Activated CD4-positive, alpha-beta T cell treated with anti-CD3 and anti-CD28 coated beads, Interleukin-2, amount 10 ng/mL, durations not matched to agents 24 days and 14 days (primary cell): Measurements from ENCODE around the gene PILRB. TPM values are rescaled to one million over a fixed set of nuclear protein-coding genes. Genes with fewer than 3 reads are reported as not detected.
A peak's percentile ranks its signal among the peaks of the same experiment; 100 is the strongest.
"Not testable (repeated sequence)": the region's sequence is repeated elsewhere in the genome, so short reads cannot be mapped to it uniquely, and the experiment has no call there.

Source experiments
- DNase-seq: peaks from one replicate; pipeline ENCODE4 v3.0.0; 2022
- H3K27ac Mint-ChIP-seq: one replicate; pipeline ENCODE4 v1.8.0; 2022; ENCODE audit warnings: mild to moderate bottlenecking, mixed read lengths
- H3K27me3 Mint-ChIP-seq: one replicate; pipeline ENCODE4 v1.8.0; 2022; ENCODE audit warnings: mixed read lengths
- H3K36me3 Mint-ChIP-seq: one replicate; pipeline ENCODE4 v1.8.0; 2022; ENCODE audit warnings: low read depth, mild to moderate bottlenecking, mixed read lengths
- H3K4me1 Mint-ChIP-seq: one replicate; pipeline ENCODE4 v1.8.0; 2021; ENCODE audit warnings: mixed read lengths
- H3K4me3 Mint-ChIP-seq: one replicate; pipeline ENCODE4 v1.8.0; 2022; ENCODE audit warnings: mild to moderate bottlenecking, moderate library complexity, mixed read lengths
- H3K9me3 Mint-ChIP-seq: one replicate; pipeline ENCODE4 v1.8.0; 2021; ENCODE audit warnings: mixed read lengths
- intact Hi-C: fragments of 100-400 bp; cut with micrococcal nuclease; formaldehyde crosslinking; loops from one replicate; pipeline ENCODE4 v1.15.1; 2023
- total RNA-seq: library from RNA; stranded (reverse); gene quantifications from 2 replicates; pipeline ENCODE4 v1.2.3, GENCODE V29; 2022

PILRB gene
- total RNA-seq, 1 donor from 2014 or later, result 74.6 TPM

DNA sequence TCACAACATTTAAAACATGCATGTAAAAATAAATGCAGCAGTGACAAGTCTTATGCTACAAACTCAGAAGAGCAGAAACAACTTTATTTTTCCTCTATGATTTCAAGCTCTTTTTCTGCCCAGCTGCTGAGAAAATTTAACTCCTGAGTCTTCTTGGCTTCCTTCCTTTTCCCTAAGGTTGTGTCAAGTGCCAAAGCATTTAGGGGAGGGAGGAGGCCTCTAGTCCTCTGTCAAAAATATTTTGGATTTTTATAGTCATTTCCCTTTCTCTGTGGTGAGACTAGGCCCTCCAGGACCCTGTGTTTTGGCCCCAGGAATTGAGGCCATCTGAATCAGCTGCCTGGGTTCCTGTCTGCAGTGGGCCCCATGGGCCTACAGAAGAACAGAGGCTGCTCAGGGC, 11.0 kb upstream of the PILRB start:
- H3K36me3 Mint-ChIP-seq, result peaks cover 68% of the 10 kb centered on the region
- H3K4me3 Mint-ChIP-seq, result no peak overlapping the region
- DNase-seq, result no peak
- H3K27me3 Mint-ChIP-seq, result peaks cover 2% of the 10 kb centered on the region
- H3K27ac Mint-ChIP-seq, result no peak overlapping the region
- intact Hi-C loops, result loop anchor here (10.0 kb wide), 1 partner anchor 48 kb away; no protein-coding TSS in a partner anchor
- H3K4me1 Mint-ChIP-seq, result peaks cover 35% of the 10 kb centered on the region
- H3K9me3 Mint-ChIP-seq, result no peaks in the 10 kb centered on the region

DNA sequence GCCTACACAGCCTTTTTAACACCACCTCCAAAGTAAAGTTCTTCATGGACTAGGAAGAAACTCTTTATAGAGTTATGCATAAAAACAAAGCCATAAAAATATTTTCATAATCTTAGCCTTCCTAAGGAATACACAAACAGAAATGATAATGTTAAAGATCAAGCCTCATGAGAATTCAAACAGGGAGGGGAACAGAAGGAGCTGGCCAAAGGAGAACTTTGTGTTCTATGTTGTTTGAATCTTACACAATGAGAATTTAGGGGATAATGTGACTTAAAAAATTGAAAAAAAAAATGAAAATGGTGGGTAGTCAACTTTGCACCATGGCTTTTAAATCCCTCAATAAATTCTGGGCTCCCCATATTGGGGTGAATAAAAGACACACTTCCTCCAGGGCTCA, 9.1 kb upstream of the PILRB start:
- DNase-seq, result no peak
- Mint-ChIP-seq H3K4me3 (no peak overlapping the region), H3K36me3 (peaks cover 59% of the 10 kb centered on the region), H3K9me3 (no peaks in the 10 kb centered on the region), H3K27ac (no peak overlapping the region), H3K4me1 (peaks cover 35% of the 10 kb centered on the region), H3K27me3 (peaks cover 2% of the 10 kb centered on the region)
- intact Hi-C loops, result loop anchor here (10.0 kb wide), 1 partner anchor 46 kb away; no protein-coding TSS in a partner anchor

DNA sequence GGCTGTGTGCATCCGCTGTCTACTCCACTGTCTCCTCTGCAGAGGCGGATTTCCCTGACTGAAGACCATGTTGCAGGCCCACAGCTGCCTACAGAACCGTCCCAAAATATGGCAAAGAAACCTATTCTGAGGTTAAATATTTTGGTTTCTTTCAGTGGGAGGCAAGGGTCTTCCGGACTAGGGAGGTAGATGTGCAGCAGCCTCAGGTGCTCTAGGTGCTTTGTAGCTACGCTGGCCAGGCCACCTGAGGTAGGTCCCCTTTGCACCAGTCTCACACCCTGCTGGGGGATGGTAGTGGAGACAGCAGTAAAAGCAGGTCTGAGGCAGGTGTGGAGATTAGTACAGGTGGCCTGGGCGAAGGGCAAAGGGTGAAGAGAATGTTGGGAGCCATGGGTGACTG, 8.2 kb upstream of the PILRB start:
- no peak overlapping the region for H3K4me3 Mint-ChIP-seq
- no peak for DNase-seq
- peaks cover 2% of the 10 kb centered on the region for H3K27me3 Mint-ChIP-seq
- H3K27ac Mint-ChIP-seq, result peak overlapping the region; percentile 69
- no peaks in the 10 kb centered on the region for H3K9me3 Mint-ChIP-seq
- peaks cover 29% of the 10 kb centered on the region for H3K4me1 Mint-ChIP-seq
- peaks cover 55% of the 10 kb centered on the region for H3K36me3 Mint-ChIP-seq
- intact Hi-C loops, result loop anchor here (10.0 kb wide), 1 partner anchor 45 kb away; no protein-coding TSS in a partner anchor

DNA sequence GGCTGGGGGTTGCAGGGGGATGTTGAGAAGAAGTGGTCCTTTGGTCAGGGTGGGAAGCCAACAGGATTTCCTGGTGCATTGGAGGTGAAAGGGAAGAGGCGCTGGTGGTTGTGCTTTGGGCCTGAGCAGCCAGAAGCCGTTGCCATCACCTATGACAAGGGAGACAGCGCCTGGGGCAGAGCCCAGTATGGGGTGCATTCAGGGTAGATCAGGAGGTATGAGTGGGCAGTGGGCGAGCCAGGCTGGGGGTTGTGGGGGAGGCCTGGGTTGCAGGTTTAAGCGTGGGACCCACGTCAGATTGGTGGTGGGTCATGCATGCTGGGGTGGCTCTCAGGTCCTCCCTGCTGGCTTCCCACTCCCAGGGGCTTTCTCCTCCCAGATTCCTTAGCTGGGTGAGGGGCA, 6.3 kb upstream of the PILRB start:
- Mint-ChIP-seq H3K4me3 (peak overlapping the region; percentile 19), H3K27me3 (no peaks in the 10 kb centered on the region), H3K27ac (peak overlapping the region; percentile 70), H3K4me1 (peaks cover 23% of the 10 kb centered on the region), H3K9me3 (no peaks in the 10 kb centered on the region), H3K36me3 (peaks cover 55% of the 10 kb centered on the region)
- intact Hi-C loops, result no loop called here
- no peak for DNase-seq

DNA sequence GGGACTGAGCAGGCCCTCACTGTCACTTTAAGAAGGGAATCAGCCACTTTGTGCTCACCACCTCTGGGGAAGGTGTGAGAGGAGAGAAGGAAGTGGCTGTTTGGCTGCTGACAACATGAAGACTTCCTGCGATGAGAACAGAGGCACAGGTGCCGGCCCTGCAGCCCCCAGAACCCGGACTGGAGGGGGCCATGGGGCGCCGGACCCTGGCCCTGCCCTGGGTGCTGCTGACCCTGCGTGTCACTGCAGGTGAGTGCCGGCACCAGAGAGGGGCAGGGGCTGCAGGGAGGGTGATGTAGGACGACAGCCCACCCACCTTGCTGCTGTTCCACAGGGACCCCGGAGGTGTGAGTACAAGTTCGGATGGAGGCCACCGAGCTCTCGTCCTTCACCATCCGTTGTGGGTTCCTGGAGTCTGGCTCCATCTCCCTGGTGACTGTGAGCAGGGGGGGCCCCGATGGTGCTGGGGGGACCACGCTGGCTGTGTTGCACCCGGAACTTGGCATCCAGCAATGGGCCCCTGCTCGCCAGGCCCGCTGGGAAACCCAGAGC, 5.6 kb upstream of the PILRB start:
- H3K27me3 Mint-ChIP-seq, H3K27ac Mint-ChIP-seq, intact Hi-C loops, H3K4me3 Mint-ChIP-seq, H3K9me3 Mint-ChIP-seq, DNase-seq: not testable (repeated sequence)
- H3K4me1 Mint-ChIP-seq, result peaks cover 23% of the 10 kb centered on the region
- peaks cover 51% of the 10 kb centered on the region for H3K36me3 Mint-ChIP-seq

DNA sequence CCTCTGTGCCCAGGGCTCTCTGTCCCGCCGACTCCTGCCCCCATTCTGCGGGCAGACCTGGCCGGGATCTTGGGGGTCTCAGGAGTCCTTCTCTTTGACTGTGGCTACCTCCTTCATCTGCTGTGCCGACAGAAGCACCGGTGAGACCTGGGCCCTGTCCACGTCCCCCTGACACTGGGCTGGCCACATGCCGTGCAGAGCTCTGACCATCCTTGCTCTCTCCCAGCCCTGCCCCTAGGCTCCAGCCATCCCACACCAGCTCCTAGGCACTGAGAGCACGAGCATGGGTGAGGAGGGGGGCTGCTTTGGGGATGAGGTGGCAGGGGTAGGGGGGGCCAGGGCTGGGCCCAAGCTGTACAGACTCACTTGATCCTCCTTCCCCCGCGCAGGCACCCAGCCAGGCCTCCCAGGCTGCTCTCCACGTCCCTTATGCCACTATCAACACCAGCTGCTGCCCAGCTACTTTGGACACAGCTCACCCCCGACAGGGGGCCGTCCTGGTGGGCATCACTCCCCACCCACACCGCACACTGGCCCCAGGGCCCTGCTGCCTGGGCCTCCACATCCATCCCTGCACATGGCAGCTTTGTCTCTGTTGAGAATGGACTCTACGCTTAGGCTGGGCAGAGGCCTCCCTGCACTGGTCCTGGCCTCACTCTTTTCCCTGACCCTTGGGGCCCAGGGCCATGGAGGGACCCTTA, 4.8 kb upstream of the PILRB start:
- H3K4me1 Mint-ChIP-seq, result peaks cover 23% of the 10 kb centered on the region
- DNase-seq, result no peak
- H3K27me3 Mint-ChIP-seq, result no peaks in the 10 kb centered on the region
- no peaks in the 10 kb centered on the region for H3K9me3 Mint-ChIP-seq
- H3K27ac Mint-ChIP-seq, result peak overlapping the region; percentile 81
- H3K36me3 Mint-ChIP-seq, result peaks cover 48% of the 10 kb centered on the region
- intact Hi-C loops, result no loop called here
- no peak overlapping the region for H3K4me3 Mint-ChIP-seq

DNA sequence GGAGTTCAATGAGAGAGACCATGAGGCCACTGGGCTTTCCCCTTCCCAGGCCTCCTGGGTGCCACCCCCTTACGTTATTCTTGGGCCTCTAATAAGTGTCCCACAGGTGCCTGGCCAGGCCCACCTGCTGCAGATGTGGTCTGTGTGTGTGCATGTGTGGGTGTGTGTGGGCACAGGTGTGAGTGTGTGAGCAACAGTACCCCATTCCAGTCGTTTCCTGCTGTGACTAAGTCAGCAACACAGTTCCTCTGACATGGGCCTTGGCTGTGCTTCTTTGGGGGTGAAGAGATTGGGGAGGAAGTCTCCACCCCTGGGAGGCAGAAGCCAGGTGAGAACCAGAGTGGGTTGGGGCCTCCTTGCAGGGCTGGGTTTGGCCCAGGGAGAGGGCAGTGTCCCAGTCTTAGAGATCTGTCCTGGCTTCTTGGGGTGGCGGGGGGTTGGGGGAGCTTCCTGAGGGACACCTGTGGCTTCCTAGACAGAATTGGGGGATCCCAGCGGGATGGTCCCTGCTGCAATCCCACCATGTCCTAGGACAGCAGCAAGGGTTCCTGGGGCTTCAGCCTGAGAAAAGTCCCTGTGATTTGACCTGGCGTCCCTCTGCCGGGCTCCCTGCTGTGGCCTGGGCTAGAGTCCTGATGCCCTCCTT, 4.1 kb upstream of the PILRB start:
- H3K4me1 Mint-ChIP-seq, result peaks cover 23% of the 10 kb centered on the region
- no peak overlapping the region for H3K4me3 Mint-ChIP-seq
- DNase-seq, result no peak
- H3K9me3 Mint-ChIP-seq, result no peaks in the 10 kb centered on the region
- intact Hi-C loops, result no loop called here
- H3K27ac Mint-ChIP-seq, result peak overlapping the region; percentile 81
- peaks cover 49% of the 10 kb centered on the region for H3K36me3 Mint-ChIP-seq
- H3K27me3 Mint-ChIP-seq, result no peaks in the 10 kb centered on the region

DNA sequence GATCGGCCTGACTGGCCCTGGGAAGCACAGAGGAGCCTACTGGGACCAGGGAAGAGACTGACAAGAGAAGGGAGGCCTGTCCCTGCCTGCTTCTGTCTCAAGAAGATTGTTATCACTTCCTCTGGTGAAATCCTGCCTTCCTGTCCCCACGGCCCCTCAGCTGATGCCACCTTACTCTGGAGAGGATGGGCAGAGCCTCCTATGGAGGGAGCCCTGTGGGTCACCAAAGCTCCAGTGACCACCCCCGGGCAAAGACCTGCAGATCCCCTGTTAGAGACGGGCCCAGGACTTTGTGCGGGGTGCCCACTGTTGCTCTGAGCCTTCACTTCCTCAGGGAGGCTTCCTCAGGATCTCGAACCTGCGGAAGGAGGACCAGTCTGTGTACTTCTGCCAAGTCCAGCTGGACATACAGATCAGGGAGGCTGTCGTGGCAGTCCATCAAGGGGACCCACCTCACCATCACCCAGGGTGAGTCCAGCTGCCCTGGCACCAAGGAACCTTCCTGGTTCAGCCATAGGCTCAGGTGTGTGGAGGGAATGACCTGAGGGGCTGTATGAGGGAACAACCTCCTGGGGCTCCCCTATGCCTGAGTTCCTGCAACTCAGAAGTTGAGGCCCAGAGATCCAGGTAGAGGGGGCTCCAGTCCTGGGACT, 1.4 kb upstream of the PILRB start:
- Mint-ChIP-seq H3K27me3 (no peaks in the 10 kb centered on the region), H3K9me3 (no peaks in the 10 kb centered on the region), H3K36me3 (peaks cover 45% of the 10 kb centered on the region), H3K4me1 (peaks cover 12% of the 10 kb centered on the region), H3K4me3 (no peak overlapping the region), H3K27ac (no peak overlapping the region)
- DNase-seq, result no peak
- intact Hi-C loops, result no loop called here

DNA sequence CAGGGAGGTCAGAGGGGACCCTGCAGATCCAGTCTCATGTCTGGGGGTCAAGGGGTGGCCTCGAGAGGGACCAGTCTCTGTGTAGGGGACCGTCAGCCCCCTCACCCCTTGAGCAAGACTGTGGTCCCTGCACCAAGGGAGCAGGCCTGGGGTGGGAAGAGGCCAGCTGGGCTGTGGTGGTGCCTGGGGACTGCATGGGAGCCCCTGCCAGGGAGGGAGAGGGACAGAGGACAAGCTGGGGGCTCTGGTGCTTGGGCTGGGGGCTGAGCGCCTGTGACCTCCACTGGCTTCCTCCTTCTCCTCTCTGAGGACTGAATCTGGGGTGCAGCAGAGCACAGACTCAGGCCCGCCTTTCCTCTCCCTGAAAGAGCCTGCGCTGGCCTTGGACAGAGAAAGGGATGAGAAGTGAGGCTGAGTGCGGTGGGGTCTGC, 771 bp upstream of the PILRB start:
- Mint-ChIP-seq H3K4me1 (peaks cover 10% of the 10 kb centered on the region), H3K4me3 (no peak overlapping the region), H3K36me3 (peaks cover 49% of the 10 kb centered on the region), H3K27ac (no peak overlapping the region), H3K27me3 (no peaks in the 10 kb centered on the region), H3K9me3 (no peaks in the 10 kb centered on the region)
- intact Hi-C loops, result no loop called here
- DNase-seq, result no peak

DNA sequence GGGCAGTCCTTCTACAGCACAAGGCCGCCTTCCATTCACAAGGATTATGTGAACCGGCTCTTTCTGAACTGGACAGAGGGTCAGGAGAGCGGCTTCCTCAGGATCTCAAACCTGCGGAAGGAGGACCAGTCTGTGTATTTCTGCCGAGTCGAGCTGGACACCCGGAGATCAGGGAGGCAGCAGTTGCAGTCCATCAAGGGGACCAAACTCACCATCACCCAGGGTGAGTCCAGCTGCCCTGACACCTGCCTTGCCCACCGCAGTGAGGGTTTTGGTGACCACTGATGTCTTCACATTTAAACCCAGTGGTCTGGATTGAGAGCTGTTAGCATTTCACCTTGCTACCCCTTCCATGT, 918 bp downstream of the PILRB start:
- H3K36me3 Mint-ChIP-seq, result peaks cover 65% of the 10 kb centered on the region
- intact Hi-C loops, result no loop called here
- H3K9me3 Mint-ChIP-seq, result peaks cover 4% of the 10 kb centered on the region
- H3K27ac Mint-ChIP-seq, result peak overlapping the region; percentile 11
- H3K27me3 Mint-ChIP-seq, result no peaks in the 10 kb centered on the region
- no peak overlapping the region for H3K4me3 Mint-ChIP-seq
- DNase-seq, result no peak
- H3K4me1 Mint-ChIP-seq, result peaks cover 4% of the 10 kb centered on the region

DNA sequence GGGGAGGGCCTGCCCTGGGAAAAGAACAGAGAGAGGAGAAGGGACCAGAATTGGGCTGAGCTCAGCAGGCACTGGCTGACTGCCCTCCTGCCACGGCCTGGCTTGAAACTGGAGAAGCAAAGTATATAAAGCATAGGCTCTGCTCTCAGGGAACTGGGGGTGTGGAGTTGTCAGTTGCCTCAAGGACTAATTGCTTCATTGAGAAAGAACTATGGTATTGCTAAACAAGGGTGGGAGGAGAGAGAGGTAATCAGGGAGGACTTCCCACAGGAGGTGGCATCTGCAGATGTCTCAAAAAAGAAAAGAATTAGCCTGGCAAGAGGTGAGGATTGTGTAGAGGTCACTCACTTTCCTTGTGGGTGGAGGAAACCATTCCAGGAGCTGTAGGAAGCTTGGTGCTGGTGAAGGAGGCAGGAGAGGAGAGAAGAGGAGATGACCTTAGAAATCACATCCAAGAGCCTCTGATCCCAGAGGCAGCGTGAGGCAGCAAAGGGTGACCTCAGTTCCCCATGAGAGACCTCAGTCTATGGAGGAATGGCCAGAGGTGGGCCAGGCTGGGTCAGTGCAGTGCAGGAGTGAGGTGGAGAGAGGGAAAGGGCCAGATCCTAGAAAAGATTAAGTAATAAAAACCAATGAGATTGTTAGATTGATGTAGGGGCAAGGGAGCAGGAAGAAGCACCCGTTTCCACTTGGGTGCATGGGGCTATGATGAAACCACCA, 2.4 kb downstream of the PILRB start:
- no peak for DNase-seq
- Mint-ChIP-seq H3K4me3 (no peak overlapping the region), H3K9me3 (peaks cover 4% of the 10 kb centered on the region), H3K27ac (no peak overlapping the region), H3K4me1 (peaks cover 11% of the 10 kb centered on the region), H3K27me3 (no peaks in the 10 kb centered on the region), H3K36me3 (peaks cover 72% of the 10 kb centered on the region)
- intact Hi-C loops, result loop anchor here (5.0 kb wide), 1 partner anchor 37 kb away; no protein-coding TSS in a partner anchor

DNA sequence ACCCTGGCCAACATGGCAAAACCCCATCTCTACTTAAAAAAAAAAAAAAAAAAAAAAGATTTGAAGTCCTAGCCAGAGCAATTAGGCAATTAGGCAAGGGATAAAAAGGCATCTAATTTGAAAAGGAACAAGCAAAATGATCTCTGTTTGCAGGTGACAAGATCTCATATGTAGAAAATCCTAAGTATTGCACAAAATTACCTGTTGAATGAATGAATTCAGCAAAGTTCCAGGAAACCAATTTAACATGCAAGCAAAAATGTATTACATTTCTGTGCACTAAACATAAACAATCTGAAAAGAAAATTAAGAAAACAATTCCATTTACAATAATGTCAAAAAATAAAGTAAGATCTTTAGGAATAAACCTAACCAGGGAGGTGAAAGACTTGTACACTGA, 5.2 kb downstream of the PILRB start:
- H3K27me3 Mint-ChIP-seq, result no peaks in the 10 kb centered on the region
- H3K4me1 Mint-ChIP-seq, result peaks cover 25% of the 10 kb centered on the region
- no peak overlapping the region for H3K4me3 Mint-ChIP-seq
- DNase-seq, result no peak
- H3K36me3 Mint-ChIP-seq, result peaks cover 80% of the 10 kb centered on the region
- H3K27ac Mint-ChIP-seq, result no peak overlapping the region
- intact Hi-C loops, result loop anchor here (5.0 kb wide), 1 partner anchor 34 kb away; no protein-coding TSS in a partner anchor
- H3K9me3 Mint-ChIP-seq, result peaks cover 4% of the 10 kb centered on the region

DNA sequence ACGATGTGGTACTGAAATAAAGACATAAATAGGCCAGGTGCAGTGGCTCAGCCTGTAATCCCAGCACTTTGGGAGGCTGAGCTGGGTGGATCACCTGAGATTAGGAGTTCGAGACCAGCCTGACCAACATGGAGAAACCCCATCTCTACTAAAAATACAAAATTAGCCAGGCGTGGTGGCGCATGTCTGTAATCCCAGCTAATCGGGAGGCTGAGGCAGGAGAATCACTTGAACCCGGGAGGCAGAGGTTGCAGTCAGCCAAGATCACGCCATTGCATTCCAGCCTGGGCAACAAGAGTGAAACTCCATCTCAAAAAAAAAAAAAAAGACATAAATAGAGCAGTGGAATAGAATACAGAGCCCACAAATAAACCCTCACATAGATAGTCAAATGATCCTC, 5.9 kb downstream of the PILRB start:
- not testable (repeated sequence) for H3K4me3 Mint-ChIP-seq, H3K9me3 Mint-ChIP-seq, H3K27ac Mint-ChIP-seq, DNase-seq, H3K27me3 Mint-ChIP-seq
- H3K36me3 Mint-ChIP-seq, result peaks cover 76% of the 10 kb centered on the region
- intact Hi-C loops, result loop anchor here (5.0 kb wide), 1 partner anchor 34 kb away; no protein-coding TSS in a partner anchor
- peaks cover 25% of the 10 kb centered on the region for H3K4me1 Mint-ChIP-seq
